Measurements from ENCODE around the gene TUBB8. TPM values are rescaled to one million over a fixed set of nuclear protein-coding genes. Genes with fewer than 3 reads are reported as not detected.
"Not testable (repeated sequence)": the region's sequence is repeated elsewhere in the genome, so short reads cannot be mapped to it uniquely, and the experiment has no call there.

The TUBB8 gene
- total RNA-seq, 6 donors from 2014 or later: not detected

- no peaks in the 10 kb centered on the region for H3K27me3 ChIP-seq
- no peak overlapping the region for H3K27ac ChIP-seq
- peak; percentile 5 to 9 for ATAC-seq (ENCODE audit: low FRiP score in 2 of 2)
- WGBS, 2 donors: 78 to 89% methylated on average over 3 to 4 of the region's 4 CpGs
- DNase-seq: no peak
- H3K9me3 ChIP-seq: no peaks in the 10 kb centered on the region
- no peaks in the 10 kb centered on the region for H3K36me3 ChIP-seq
- H3K4me1 ChIP-seq: peaks cover 0 to 11% (median 0%) of the 10 kb centered on the region in 4 donors
- TF ChIP-seq POLR2A (IDR thresholded peaks at IDR 0.05) (no peak), CTCF (IDR thresholded peaks at IDR 0.05) (no peak), EP300 (IDR thresholded peaks at IDR 0.05) (no peak), POLR2AphosphoS5 (IDR thresholded peaks at IDR 0.05) (no peak)
- no peak overlapping the region for H3K4me3 ChIP-seq
These were observed 30.6 kb upstream of the TUBB8 start for GRCh38 chr10:79532-80215.

DNA sequence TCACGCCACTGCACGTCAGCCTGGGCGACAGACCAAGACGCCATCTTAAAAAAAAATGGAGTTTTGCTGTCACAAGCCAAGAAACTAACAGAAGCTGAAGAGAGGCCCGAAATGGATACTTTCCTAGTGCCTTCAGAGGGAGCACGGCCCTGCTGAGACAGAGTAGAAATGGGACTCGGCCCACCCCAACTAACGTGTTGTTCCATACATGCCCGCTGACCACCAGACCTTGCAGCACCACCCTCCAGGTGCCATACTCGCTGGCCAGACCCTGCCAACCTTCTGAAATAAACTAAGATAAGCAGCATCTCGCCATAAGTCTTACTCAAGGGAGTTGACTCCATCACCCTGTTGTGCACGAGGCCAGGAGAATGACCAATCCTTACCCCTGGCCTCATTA is 29.5 kb upstream of the TUBB8 start:
- H3K9me3 ChIP-seq: no peaks in the 10 kb centered on the region
- WGBS, 2 donors: 85 to 92% methylated on average over 12 of the region's 12 CpGs
- H3K4me3 ChIP-seq: no peak overlapping the region
- DNase-seq: no peak
- H3K4me1 ChIP-seq: peaks cover 0 to 19% (median 1%) of the 10 kb centered on the region in 4 donors
- no peak overlapping the region for H3K27ac ChIP-seq
- TF ChIP-seq EP300 (IDR thresholded peaks at IDR 0.05): no peak
- TF ChIP-seq CTCF (IDR thresholded peaks at IDR 0.05): no peak
- TF ChIP-seq POLR2AphosphoS5 (IDR thresholded peaks at IDR 0.05): no peak
- no peak for TF ChIP-seq POLR2A (IDR thresholded peaks at IDR 0.05)
- H3K27me3 ChIP-seq: no peaks in the 10 kb centered on the region
- no peak for ATAC-seq (ENCODE audit: low FRiP score in 2 of 2)
- H3K36me3 ChIP-seq: no peaks in the 10 kb centered on the region

- H3K9me3 ChIP-seq; ATAC-seq (ENCODE audit: low FRiP score in 2 of 2); H3K27ac ChIP-seq; DNase-seq; H3K27me3 ChIP-seq; H3K36me3 ChIP-seq: not testable (repeated sequence)
- Histone ChIP-seq H3K4me1 (peaks cover 0 to 23% (median 1%) of the 10 kb centered on the region in 4 donors), H3K4me3 (peak overlapping the region in 3 of 4 donors; percentile 49 to 61 (median 51))
- WGBS, 2 donors: 39 to 55% methylated on average over 11 to 17 of the region's 17 CpGs
- TF ChIP-seq CTCF (IDR thresholded peaks at IDR 0.05): peak in 1 of 6 experiments; percentile 5
These were observed 25.1 kb upstream of the TUBB8 start for GRCh38 chr10:74266-74621.

- TF ChIP-seq CTCF (IDR thresholded peaks at IDR 0.05): peak; percentile 34 to 65 (median 56)
- not testable (repeated sequence) for H3K36me3 ChIP-seq, H3K27ac ChIP-seq, H3K9me3 ChIP-seq, H3K27me3 ChIP-seq
- Histone ChIP-seq H3K4me3 (peak overlapping the region; percentile 36 to 61 (median 50)), H3K4me1 (peaks cover 0 to 23% (median 1%) of the 10 kb centered on the region in 4 donors)
- DNase-seq (peak; percentile 43 to 92), ATAC-seq (ENCODE audit: low FRiP score in 2 of 2) (peak; percentile 46 to 74)
- WGBS, 2 donors: 4 to 12% methylated on average over 5 to 57 of the region's 65 CpGs
These were observed 24.6 kb upstream of the TUBB8 start for GRCh38 chr10:73543-74265.

DNA sequence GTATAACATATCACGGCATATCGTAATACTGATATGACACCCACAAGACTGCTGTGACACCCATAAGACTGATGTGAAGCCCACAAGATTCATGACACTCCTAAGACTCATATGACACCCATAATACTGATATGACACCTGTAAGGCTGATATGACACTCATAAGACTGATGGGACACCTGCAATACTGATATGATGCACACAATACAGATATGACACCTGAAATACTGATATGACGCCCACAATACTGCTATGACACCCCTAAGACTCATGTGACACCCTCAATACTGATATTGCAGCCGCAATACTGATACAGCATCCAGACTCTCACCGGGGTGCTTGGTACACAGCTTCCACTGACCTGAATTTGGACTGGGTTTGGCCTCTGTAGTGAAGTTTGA is 19.1 kb upstream of the TUBB8 start:
- H3K36me3 ChIP-seq, H3K27ac ChIP-seq, H3K4me1 ChIP-seq, DNase-seq, H3K27me3 ChIP-seq, H3K4me3 ChIP-seq, H3K9me3 ChIP-seq: not testable (repeated sequence)
- 62 to 73% methylated on average over 5 of the region's 5 CpGs for WGBS, 2 donors
- peak in 1 of 2 donors; percentile 19 for ATAC-seq (ENCODE audit: low FRiP score in 2 of 2)

DNA sequence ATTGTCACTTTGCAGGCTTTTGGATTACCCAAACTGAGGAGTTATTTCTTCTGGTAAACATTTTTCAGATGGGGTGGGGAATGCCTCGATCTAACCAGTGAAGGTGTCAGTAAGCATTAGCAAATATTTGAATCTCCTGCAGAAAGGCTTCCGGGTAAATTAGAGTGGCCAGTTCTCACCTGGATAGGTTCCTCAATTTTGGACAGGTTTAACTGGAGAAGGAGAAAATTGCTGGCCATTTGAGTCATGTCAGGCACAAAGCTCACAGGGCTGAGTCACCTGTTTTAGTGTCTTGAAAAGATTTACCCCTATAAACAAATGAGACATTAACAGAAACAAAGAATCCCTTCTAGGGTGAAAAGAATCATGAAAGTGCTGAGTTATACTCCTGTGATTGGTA is 830 bp upstream of the TUBB8 start:
- H3K4me1 ChIP-seq; H3K36me3 ChIP-seq; H3K27ac ChIP-seq; ATAC-seq (ENCODE audit: low FRiP score in 2 of 2); H3K27me3 ChIP-seq; H3K4me3 ChIP-seq; H3K9me3 ChIP-seq; DNase-seq: not testable (repeated sequence)
- WGBS, 2 donors: 47 to 81% methylated on average over 2 of the region's 2 CpGs

GRCh38 chr10:47864-48263 is 1.2 kb downstream of the TUBB8 start:
- H3K27ac ChIP-seq; H3K4me1 ChIP-seq; ATAC-seq (ENCODE audit: low FRiP score in 2 of 2); H3K4me3 ChIP-seq; DNase-seq; H3K9me3 ChIP-seq; H3K36me3 ChIP-seq; H3K27me3 ChIP-seq: not testable (repeated sequence)
- 80 to 86% methylated on average over 11 to 15 of the region's 16 CpGs for WGBS, 2 donors

GRCh38 chr10:13315-13635 is 35.8 kb downstream of the TUBB8 start:
- H3K4me1 ChIP-seq, DNase-seq, H3K4me3 ChIP-seq, H3K9me3 ChIP-seq, H3K27me3 ChIP-seq, H3K27ac ChIP-seq, H3K36me3 ChIP-seq: not testable (repeated sequence)
- ATAC-seq (ENCODE audit: low FRiP score in 2 of 2): peak; percentile 19 to 73
- WGBS, 2 donors: 35% methylated on average over 2 of the region's 2 CpGs; no CpG with 5 or more reads in 1 of the 2 donors

Measured in upper lobe of left lung (tissue), 6 donors.